Panc1 (cell line): Measurements from ENCODE around the gene OSBPL1A. TPM values are rescaled to one million over a fixed set of nuclear protein-coding genes. Genes with fewer than 3 reads are reported as not detected.

Experiments
- ATAC-seq: fragments of 200-7000 bp; cut with Tn5 transposase; 2 replicates; pipeline ENCODE4 v1.9.1; 2020; ENCODE audit warnings: mild to moderate bottlenecking, moderate library complexity
- BruUV-seq: library from RNA; stranded (reverse); fragments of 400-500 nt; replicated peaks from 2 replicates; lab custom pipeline; 2021; lab: Mats Ljungman, UMichigan
- CTCF ChIA-PET: fragments of 300-600 bp; sonication (Branson Sonifier 250); formaldehyde crosslinking; loops from one replicate; lab custom pipeline; 2022; ENCODE audit warnings: antibody characterized with exemption; lab: Charles Lee
- POLR2A ChIA-PET: fragments of 300-600 bp; sonication (Branson Sonifier 250); formaldehyde crosslinking; loops from one replicate; lab custom pipeline; 2022; ENCODE audit warnings: antibody characterized with exemption; lab: Charles Lee
- DNase-seq: peaks from one replicate; pipeline ENCODE4 v3.0.0-alpha.2; 2010; ENCODE audit warnings: low read depth, low spot score
- H3K27ac ChIP-seq: 2 replicates; pipeline ENCODE4 v1.5.1; 2011; ENCODE audit warnings: mild to moderate bottlenecking, low read length, inconsistent platforms
- H3K27me3 ChIP-seq: fragments of 200-500 bp; sonication (Bioruptor generic); 2 replicates; pipeline ENCODE4 v1.6.0; 2014; ENCODE audit warnings: low read length, inconsistent platforms; ENCODE audit not compliant: control insufficient read depth, insufficient read depth
- H3K36me3 ChIP-seq: fragments of 200-500 bp; sonication (Bioruptor generic); 2 replicates; pipeline ENCODE4 v1.5.1; 2014; ENCODE audit warnings: inconsistent platforms, mild to moderate bottlenecking, low read length, moderate library complexity; ENCODE audit not compliant: control insufficient read depth, insufficient read depth
- H3K4me1 ChIP-seq: 2 replicates; pipeline ENCODE4 v1.5.1; 2011; ENCODE audit warnings: inconsistent platforms, mild to moderate bottlenecking, low read length, moderate library complexity; ENCODE audit not compliant: control insufficient read depth, insufficient read depth
- H3K4me3 ChIP-seq, 2 experiments: 2 replicates each; pipeline ENCODE4 v1.5.1; 2011 to 2012; ENCODE audit warnings: low read depth in 2 of 2, low read length in 2 of 2, mild to moderate bottlenecking in 2 of 2, inconsistent platforms in 1 of 2, moderate library complexity in 1 of 2
- H3K9me3 ChIP-seq: fragments of 200-500 bp; sonication (Bioruptor generic); 2 replicates; pipeline ENCODE4 v1.5.1; 2014; ENCODE audit warnings: low read depth, mild to moderate bottlenecking, inconsistent platforms, low read length, moderate library complexity; ENCODE audit not compliant: control insufficient read depth, insufficient read depth
- POLR2AphosphoS5 ChIP-seq: IDR thresholded peaks from 2 replicates; pipeline ENCODE4 v1.6.1; 2012; ENCODE audit warnings: mild to moderate bottlenecking, low read depth, low read length, moderate library complexity
- SIN3A ChIP-seq: IDR thresholded peaks from 2 replicates; pipeline ENCODE4 v1.6.1; 2012; ENCODE audit warnings: low read depth, mild to moderate bottlenecking, low read length, moderate library complexity, borderline replicate concordance; ENCODE audit not compliant: insufficient read depth
- TCF7L2 ChIP-seq: IDR thresholded peaks from 2 replicates; pipeline ENCODE4 v1.6.1; 2011; ENCODE audit warnings: mild to moderate bottlenecking, low read depth, low read length, inconsistent platforms
- in situ Hi-C: cut with HindIII; loops from 2 replicates; pipeline ENCODE4 v1.10.0; 2016; ENCODE audit warnings: low sequenced_read_pairs, low pct_unique_long_range_greater_than_20kb
- intact Hi-C: fragments of 100-400 bp; cut with micrococcal nuclease; formaldehyde crosslinking; loops from one replicate; pipeline ENCODE4 v1.10.0; 2022; ENCODE audit not compliant: unreplicated experiment
- total RNA-seq: library from RNA; stranded (reverse); gene quantifications from one replicate; pipeline ENCODE4 v1.2.1, GENCODE V29; 2021; ENCODE audit not compliant: unreplicated experiment
- TF ChIP-seq, protein P1 (sequence below): fragments of 450-650 bp; IDR thresholded peaks from 2 replicates; pipeline ENCODE4 v1.5.1; 2017; ENCODE audit warnings: mild to moderate bottlenecking
- TF ChIP-seq, protein P2 (sequence below), 2 experiments: IDR thresholded peaks; 2 replicates each; pipeline ENCODE4 v1.6.1; 2011 to 2012; ENCODE audit warnings: low read depth in 2 of 2, control low read depth in 1 of 2, low read length in 1 of 2, mild to moderate bottlenecking in 1 of 2, moderate library complexity in 1 of 2; ENCODE audit not compliant: insufficient read depth in 1 of 2

The OSBPL1A gene
- total RNA-seq, 1 experiment from 2014 or later = 50.5 TPM

DNA sequence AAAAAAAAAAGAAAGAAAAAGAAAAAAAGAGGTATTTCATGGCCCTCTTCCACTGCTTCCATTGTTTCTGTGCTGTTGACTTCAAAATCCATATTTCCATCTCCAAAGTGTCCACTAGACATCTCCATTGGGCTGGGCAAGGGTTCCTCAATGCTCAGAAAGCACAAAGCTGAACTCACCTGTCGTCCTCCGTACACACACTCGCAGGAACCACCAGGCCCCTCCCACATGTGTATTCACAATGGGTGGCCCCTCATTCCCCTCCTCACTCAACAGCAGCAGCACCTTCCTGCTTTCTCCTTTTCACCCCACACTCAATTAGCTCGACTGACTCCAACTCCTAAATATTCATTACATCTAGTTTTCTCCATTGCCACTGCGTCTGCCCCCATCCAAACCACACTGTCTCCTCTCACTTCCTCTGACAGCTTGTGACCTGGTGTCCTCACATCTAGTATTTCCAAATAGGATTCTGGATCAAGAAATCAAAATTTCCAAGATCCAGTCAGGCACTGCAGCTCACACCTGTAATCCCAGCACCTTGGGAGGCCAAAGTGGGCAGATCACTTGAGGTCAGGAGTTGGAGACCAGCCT lies 25.2 kb downstream of the OSBPL1A start:
- Histone ChIP-seq H3K36me3 (no peaks in the 10 kb centered on the region; the same call in 1 of the 2 replicates), H3K9me3 (no peaks in the 10 kb centered on the region), H3K4me1 (no peaks in the 10 kb centered on the region), H3K27me3 (no peaks in the 10 kb centered on the region), H3K4me3 (no peak overlapping the region), H3K27ac (no peak overlapping the region)
- ATAC-seq (no peak), DNase-seq (no peak)
- CTCF ChIA-PET = no interaction called here
- intact Hi-C loops (no loop called here), in situ Hi-C loops (no loop called here)
- TF ChIP-seq, protein P1, sequence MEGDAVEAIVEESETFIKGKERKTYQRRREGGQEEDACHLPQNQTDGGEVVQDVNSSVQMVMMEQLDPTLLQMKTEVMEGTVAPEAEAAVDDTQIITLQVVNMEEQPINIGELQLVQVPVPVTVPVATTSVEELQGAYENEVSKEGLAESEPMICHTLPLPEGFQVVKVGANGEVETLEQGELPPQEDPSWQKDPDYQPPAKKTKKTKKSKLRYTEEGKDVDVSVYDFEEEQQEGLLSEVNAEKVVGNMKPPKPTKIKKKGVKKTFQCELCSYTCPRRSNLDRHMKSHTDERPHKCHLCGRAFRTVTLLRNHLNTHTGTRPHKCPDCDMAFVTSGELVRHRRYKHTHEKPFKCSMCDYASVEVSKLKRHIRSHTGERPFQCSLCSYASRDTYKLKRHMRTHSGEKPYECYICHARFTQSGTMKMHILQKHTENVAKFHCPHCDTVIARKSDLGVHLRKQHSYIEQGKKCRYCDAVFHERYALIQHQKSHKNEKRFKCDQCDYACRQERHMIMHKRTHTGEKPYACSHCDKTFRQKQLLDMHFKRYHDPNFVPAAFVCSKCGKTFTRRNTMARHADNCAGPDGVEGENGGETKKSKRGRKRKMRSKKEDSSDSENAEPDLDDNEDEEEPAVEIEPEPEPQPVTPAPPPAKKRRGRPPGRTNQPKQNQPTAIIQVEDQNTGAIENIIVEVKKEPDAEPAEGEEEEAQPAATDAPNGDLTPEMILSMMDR = no peak
- TF ChIP-seq, protein P2, sequence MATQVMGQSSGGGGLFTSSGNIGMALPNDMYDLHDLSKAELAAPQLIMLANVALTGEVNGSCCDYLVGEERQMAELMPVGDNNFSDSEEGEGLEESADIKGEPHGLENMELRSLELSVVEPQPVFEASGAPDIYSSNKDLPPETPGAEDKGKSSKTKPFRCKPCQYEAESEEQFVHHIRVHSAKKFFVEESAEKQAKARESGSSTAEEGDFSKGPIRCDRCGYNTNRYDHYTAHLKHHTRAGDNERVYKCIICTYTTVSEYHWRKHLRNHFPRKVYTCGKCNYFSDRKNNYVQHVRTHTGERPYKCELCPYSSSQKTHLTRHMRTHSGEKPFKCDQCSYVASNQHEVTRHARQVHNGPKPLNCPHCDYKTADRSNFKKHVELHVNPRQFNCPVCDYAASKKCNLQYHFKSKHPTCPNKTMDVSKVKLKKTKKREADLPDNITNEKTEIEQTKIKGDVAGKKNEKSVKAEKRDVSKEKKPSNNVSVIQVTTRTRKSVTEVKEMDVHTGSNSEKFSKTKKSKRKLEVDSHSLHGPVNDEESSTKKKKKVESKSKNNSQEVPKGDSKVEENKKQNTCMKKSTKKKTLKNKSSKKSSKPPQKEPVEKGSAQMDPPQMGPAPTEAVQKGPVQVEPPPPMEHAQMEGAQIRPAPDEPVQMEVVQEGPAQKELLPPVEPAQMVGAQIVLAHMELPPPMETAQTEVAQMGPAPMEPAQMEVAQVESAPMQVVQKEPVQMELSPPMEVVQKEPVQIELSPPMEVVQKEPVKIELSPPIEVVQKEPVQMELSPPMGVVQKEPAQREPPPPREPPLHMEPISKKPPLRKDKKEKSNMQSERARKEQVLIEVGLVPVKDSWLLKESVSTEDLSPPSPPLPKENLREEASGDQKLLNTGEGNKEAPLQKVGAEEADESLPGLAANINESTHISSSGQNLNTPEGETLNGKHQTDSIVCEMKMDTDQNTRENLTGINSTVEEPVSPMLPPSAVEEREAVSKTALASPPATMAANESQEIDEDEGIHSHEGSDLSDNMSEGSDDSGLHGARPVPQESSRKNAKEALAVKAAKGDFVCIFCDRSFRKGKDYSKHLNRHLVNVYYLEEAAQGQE (IDR thresholded peaks at IDR 0.05; ENCODE audit: insufficient read depth in 1 of 2, low read depth in 2 of 2, low read length in 1 of 2) = no peak
- no peak for TF ChIP-seq TCF7L2
- TF ChIP-seq SIN3A = no peak
- no peak for TF ChIP-seq POLR2AphosphoS5
- BruUV-seq = no TSS peak
- POLR2A ChIA-PET = no interaction called here

DNA sequence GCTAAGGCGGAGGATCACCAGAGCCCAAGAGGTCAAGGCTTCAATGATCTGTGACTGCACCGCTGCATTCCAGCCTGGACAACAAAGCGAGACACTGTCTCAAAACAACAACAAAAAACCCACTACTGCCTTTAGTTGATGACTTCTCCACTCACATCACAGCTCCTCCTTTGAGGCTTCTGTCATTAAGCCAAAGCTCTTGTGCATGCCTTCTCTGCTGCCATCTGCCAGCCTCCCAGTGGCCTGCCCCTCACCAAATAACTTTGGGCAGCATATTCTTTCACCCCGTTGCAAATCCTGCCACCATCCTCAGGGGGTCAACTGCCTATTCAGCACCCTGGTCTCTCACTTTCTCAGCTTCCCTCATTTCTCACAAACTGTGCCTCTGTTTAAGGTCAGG lies 27.5 kb downstream of the OSBPL1A start:
- CTCF ChIA-PET = no interaction called here
- no peaks in the 10 kb centered on the region for H3K27me3 ChIP-seq
- in situ Hi-C loops (no loop called here), intact Hi-C loops (no loop called here)
- no TSS peak for BruUV-seq
- no peak overlapping the region for H3K4me3 ChIP-seq
- ATAC-seq = no peak
- H3K9me3 ChIP-seq = no peaks in the 10 kb centered on the region
- no peak for DNase-seq
- POLR2A ChIA-PET = no interaction called here
- no peaks in the 10 kb centered on the region for H3K4me1 ChIP-seq
- TF ChIP-seq POLR2AphosphoS5 (no peak), SIN3A (no peak), TCF7L2 (no peak)
- TF ChIP-seq, protein P1 = no peak
- TF ChIP-seq, protein P2 (IDR thresholded peaks at IDR 0.05; ENCODE audit: insufficient read depth in 1 of 2, low read depth in 2 of 2, low read length in 1 of 2) = no peak
- H3K36me3 ChIP-seq = no peaks in the 10 kb centered on the region; the same call in 1 of the 2 replicates
- H3K27ac ChIP-seq = no peak overlapping the region
